ENCODE results near the gene RHBDF1. TPM values are rescaled to one million over a fixed set of nuclear protein-coding genes. Genes with fewer than 3 reads are reported as not detected.

RHBDF1 gene
- total RNA-seq (2016; rRNA removed; fragmentation: Illumina TruSeq; extraction: Trizol) (1.8 and 5.4 TPM in 2 replicates), polyA plus RNA-seq (2011; rRNA removed) (26.9 and 28.1 TPM in 2 replicates), polyA minus RNA-seq (2011; rRNA and poly(A)+ RNA removed; ENCODE audit: low replicate concordance) (10.2 and 17.2 TPM in 2 replicates), Bru-seq, nascent RNA (percentile 42 among the genes with signal in this experiment), BruChase-seq, experiment 1, labeled RNA remaining after a 6-hour chase (percentile 61 among the genes with signal in this experiment), BruChase-seq, experiment 2, labeled RNA remaining after a 2-hour chase (percentile 52 among the genes with signal in this experiment)
- 0.81 and 1.8 TPM in 2 replicates for total RNA-seq (2016; cell fraction: cytosol; rRNA removed; fragmentation: Illumina TruSeq; extraction: Trizol; ENCODE audit: low read depth)
- total RNA-seq (2016; cell fraction: insoluble cytoplasmic fraction; rRNA removed; fragmentation: Illumina TruSeq; extraction: Trizol): 1.4 and 5.9 TPM in 2 replicates
- total RNA-seq (2016; cell fraction: membrane; rRNA removed; fragmentation: Illumina TruSeq; extraction: Trizol): 0.96 and 1.5 TPM in 2 replicates
- 6.4 and 8.4 TPM in 2 replicates for total RNA-seq (2016; cell fraction: nucleus; rRNA removed; fragmentation: Illumina TruSeq; extraction: Trizol)
- polyA plus RNA-seq (2011; cell fraction: cytosol; rRNA removed): 8.5 and 9.9 TPM in 2 replicates
- polyA plus RNA-seq (2011; cell fraction: nucleus; rRNA removed): 199 and 238 TPM in 2 replicates
- polyA plus RNA-seq (2012): 4.3 and 9.2 TPM in 2 replicates
- 0.72 and 0.88 TPM in 2 replicates for polyA plus RNA-seq (2016; cell fraction: cytosol; fragmentation: Illumina TruSeq; extraction: Trizol; ENCODE audit: low read depth)
- polyA plus RNA-seq (2016; cell fraction: insoluble cytoplasmic fraction; fragmentation: Illumina TruSeq; extraction: Trizol; ENCODE audit: low read depth): 1.7 and 2.1 TPM in 2 replicates
- polyA plus RNA-seq (2016; cell fraction: membrane; fragmentation: Illumina TruSeq; extraction: Trizol; ENCODE audit: low read depth): 1.1 and 1.3 TPM in 2 replicates
- polyA plus RNA-seq (2016; cell fraction: nucleus; fragmentation: Illumina TruSeq; extraction: Trizol; ENCODE audit: insufficient read depth, low read depth): 26.0 and 29.9 TPM in 2 replicates
- 4.0 and 4.5 TPM in 2 replicates for polyA minus RNA-seq (2011; cell fraction: cytosol; rRNA and poly(A)+ RNA removed)
- 18.3 and 18.5 TPM in 2 replicates for polyA minus RNA-seq (2011; cell fraction: nucleus; rRNA and poly(A)+ RNA removed)
- long read RNA-seq, experiment 1, partial matches to known transcripts: 3 of 5 reads
- long read RNA-seq, experiment 1, other reads (novel, unspliced or antisense): 1 of 5 reads
- long read RNA-seq, experiment 2, partial matches to known transcripts: 5 of 10 reads
- long read RNA-seq, experiment 2, other reads (novel, unspliced or antisense): 5 of 10 reads

- FAIRE-seq: no peak
- Histone ChIP-seq H3K9me3 (ENCODE audit: low read length) (no peaks in the 10 kb centered on the region), H3K36me3 (replicated peaks in 1 of 2; ENCODE audit: control insufficient read depth in 1 of 2, insufficient read depth in 2 of 2, low read length in 2 of 2) (no peaks in the 10 kb centered on the region), H3K79me2 (ENCODE audit: insufficient read depth, low read length) (no peaks in the 10 kb centered on the region), H3K27me3 (ENCODE audit: control insufficient read depth in 1 of 2, insufficient read depth in 2 of 2, low read length in 2 of 2) (peaks cover 2 to 8% of the 10 kb centered on the region in 2 experiments; a peak in 1 of 5 replicates), H4K20me1 (ENCODE audit: insufficient read depth, low read length) (0 out of 2 replicates have a peak, but pooled peaks cover 6% of the 10 kb centered on the region), H3K27ac (ENCODE audit: extremely low read length, insufficient read depth, low read length) (no peak within 1 kb of the TSS), H3K4me3 (replicated peaks in 1 of 3; ENCODE audit: insufficient read depth in 1 of 3, low read depth in 2 of 3, low read length in 3 of 3) (peak within 1 kb of the TSS; percentile 60 to 81 (median 63)), H3K4me2 (ENCODE audit: low read depth, low read length) (peak within 1 kb of the TSS; percentile 98), H3K4me1 (ENCODE audit: insufficient read depth, low read length) (peaks cover 84% of the 10 kb centered on the region), H2AFZ (ENCODE audit: low read length) (no peak within 1 kb of the TSS), H3K9ac (ENCODE audit: insufficient read depth, low read depth, low read length) (peak within 1 kb of the TSS; percentile 57; the same call in 1 of the 2 replicates)
- 58% methylated on average over 15 of the region's 62 CpGs for WGBS (ENCODE audit: low lambda C conversion rate)
- intact Hi-C loops (cut with micrococcal nuclease; ENCODE audit: unreplicated experiment): no loop called here
- BruUV-seq (replicated peaks): no TSS peak
- no peak for DNase-seq (ENCODE audit: low spot score)
- POLR2A ChIA-PET: interaction anchor here (1.5 kb wide), 2 partner anchors 20 to 162 kb away, joined by 3 to 5 read pairs; partner anchors contain the start of gene POLR3K
- ATAC-seq: peak; percentile 40
- in situ Hi-C loops (cut with HindIII; ENCODE audit: extremely low pct_ligation_motif_present, low pct_unique_long_range_greater_than_20kb): no loop called here
- CTCF ChIA-PET (ENCODE audit: low intra/inter-chr PET ratio, low total read pairs): interaction anchor here (1.8 kb wide), 1 partner anchor 24 kb away, joined by 8 read pairs; no protein-coding TSS in a partner anchor
- no peak for TF ChIP-seq ZNF441 (CRISPR knock-in tag; IDR thresholded peaks at IDR 0.05; ENCODE audit: borderline replicate concordance)
- no peak for TF ChIP-seq TOE1 (CRISPR knock-in tag; IDR thresholded peaks at IDR 0.05)
- TF ChIP-seq HOXA9 (CRISPR knock-in tag; IDR thresholded peaks at IDR 0.05; ENCODE audit: borderline replicate concordance): no peak
- TF ChIP-seq FOXO1 (CRISPR knock-in tag; IDR thresholded peaks at IDR 0.05): no peak
- TF ChIP-seq, protein P1, sequence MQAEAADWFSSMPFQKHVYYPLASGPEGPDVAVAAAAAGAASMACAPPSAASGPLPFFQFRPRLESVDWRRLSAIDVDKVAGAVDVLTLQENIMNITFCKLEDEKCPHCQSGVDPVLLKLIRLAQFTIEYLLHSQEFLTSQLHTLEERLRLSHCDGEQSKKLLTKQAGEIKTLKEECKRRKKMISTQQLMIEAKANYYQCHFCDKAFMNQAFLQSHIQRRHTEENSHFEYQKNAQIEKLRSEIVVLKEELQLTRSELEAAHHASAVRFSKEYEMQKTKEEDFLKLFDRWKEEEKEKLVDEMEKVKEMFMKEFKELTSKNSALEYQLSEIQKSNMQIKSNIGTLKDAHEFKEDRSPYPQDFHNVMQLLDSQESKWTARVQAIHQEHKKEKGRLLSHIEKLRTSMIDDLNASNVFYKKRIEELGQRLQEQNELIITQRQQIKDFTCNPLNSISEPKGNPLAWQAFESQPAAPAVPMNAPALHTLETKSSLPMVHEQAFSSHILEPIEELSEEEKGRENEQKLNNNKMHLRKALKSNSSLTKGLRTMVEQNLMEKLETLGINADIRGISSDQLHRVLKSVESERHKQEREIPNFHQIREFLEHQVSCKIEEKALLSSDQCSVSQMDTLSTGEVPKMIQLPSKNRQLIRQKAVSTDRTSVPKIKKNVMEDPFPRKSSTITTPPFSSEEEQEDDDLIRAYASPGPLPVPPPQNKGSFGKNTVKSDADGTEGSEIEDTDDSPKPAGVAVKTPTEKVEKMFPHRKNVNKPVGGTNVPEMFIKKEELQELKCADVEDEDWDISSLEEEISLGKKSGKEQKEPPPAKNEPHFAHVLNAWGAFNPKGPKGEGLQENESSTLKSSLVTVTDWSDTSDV (CRISPR knock-in tag; IDR thresholded peaks at IDR 0.05): no peak
- TF ChIP-seq ZNF292 (CRISPR knock-in tag; IDR thresholded peaks at IDR 0.05; ENCODE audit: borderline replicate concordance, low read depth): no peak
- TF ChIP-seq, protein P2, sequence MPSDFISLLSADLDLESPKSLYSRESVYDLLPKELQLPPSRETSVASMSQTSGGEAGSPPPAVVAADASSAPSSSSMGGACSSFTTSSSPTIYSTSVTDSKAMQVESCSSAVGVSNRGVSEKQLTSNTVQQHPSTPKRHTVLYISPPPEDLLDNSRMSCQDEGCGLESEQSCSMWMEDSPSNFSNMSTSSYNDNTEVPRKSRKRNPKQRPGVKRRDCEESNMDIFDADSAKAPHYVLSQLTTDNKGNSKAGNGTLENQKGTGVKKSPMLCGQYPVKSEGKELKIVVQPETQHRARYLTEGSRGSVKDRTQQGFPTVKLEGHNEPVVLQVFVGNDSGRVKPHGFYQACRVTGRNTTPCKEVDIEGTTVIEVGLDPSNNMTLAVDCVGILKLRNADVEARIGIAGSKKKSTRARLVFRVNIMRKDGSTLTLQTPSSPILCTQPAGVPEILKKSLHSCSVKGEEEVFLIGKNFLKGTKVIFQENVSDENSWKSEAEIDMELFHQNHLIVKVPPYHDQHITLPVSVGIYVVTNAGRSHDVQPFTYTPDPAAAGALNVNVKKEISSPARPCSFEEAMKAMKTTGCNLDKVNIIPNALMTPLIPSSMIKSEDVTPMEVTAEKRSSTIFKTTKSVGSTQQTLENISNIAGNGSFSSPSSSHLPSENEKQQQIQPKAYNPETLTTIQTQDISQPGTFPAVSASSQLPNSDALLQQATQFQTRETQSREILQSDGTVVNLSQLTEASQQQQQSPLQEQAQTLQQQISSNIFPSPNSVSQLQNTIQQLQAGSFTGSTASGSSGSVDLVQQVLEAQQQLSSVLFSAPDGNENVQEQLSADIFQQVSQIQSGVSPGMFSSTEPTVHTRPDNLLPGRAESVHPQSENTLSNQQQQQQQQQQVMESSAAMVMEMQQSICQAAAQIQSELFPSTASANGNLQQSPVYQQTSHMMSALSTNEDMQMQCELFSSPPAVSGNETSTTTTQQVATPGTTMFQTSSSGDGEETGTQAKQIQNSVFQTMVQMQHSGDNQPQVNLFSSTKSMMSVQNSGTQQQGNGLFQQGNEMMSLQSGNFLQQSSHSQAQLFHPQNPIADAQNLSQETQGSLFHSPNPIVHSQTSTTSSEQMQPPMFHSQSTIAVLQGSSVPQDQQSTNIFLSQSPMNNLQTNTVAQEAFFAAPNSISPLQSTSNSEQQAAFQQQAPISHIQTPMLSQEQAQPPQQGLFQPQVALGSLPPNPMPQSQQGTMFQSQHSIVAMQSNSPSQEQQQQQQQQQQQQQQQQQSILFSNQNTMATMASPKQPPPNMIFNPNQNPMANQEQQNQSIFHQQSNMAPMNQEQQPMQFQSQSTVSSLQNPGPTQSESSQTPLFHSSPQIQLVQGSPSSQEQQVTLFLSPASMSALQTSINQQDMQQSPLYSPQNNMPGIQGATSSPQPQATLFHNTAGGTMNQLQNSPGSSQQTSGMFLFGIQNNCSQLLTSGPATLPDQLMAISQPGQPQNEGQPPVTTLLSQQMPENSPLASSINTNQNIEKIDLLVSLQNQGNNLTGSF (CRISPR knock-in tag; IDR thresholded peaks at IDR 0.05): no peak
- no peak for TF ChIP-seq TBX3 (IDR thresholded peaks at IDR 0.05; ENCODE audit: borderline replicate concordance)
These were observed at the start of gene RHBDF1 for GRCh38 chr16:72561-73548. Gene RHBDF1, minus strand, starts transcription at chr16:72631. Its CDS starts 7,616 bp downstream, at chr16:65015.

Measured in HepG2 (cell line).